Stimulated activated CD8-positive, alpha-beta memory T cell treated with anti-CD3 and anti-CD28 coated beads, Interleukin-12 subunit alpha, Interleukin-12 subunit beta, amount 100 ng/mL, for 4 hours (primary cell): ENCODE measurements around the gene PAX6.
"Not testable (repeated sequence)": the region's sequence is repeated elsewhere in the genome, so short reads cannot be mapped to it uniquely, and the experiment has no call there.

Experiments used
- DNase-seq: peaks from one replicate; pipeline ENCODE4 v3.0.0-alpha.2; 2020; ENCODE audit warnings: low read depth

The PAX6 gene

DNA sequence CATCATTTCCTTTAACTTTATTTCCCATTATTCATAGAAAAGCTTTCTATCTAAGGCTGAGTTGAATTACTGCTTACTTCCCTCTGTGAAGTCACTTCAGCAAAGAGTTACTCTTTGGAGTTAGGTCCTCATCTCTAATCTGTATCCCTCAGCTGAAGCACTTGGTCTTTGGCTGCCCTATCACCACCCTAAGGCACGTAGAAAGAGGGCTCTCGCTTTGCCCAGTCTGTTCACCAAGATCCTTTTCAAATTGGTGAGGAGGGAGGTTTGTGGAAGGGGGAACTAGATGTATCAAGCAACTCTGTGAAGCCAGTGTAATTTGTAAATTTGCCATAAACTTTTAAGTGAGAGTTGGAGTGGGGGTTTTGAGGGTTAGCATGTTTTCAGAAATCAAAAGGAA, 43.4 kb downstream of the PAX6 start:
- DNase-seq: no peak

DNA sequence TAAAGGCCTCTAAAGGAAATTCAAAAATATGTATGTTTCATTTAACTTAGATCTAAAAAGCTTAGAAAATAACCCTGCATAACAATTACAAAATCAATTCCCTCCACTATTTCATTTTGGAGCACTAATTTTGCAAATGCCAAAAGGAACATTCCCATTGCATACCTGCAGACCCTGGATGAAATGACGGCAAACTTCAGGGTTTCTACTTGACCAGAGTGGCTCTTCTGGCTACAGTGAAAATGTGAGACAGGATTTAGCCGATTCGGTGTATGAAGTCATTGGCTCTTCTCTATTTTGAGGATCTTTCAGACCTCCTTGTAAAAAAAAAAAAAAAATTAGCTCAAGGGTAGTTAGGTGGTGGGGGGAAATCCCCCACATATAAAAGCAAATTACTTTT, 44.1 kb downstream of the PAX6 start:
- DNase-seq: no peak

DNA sequence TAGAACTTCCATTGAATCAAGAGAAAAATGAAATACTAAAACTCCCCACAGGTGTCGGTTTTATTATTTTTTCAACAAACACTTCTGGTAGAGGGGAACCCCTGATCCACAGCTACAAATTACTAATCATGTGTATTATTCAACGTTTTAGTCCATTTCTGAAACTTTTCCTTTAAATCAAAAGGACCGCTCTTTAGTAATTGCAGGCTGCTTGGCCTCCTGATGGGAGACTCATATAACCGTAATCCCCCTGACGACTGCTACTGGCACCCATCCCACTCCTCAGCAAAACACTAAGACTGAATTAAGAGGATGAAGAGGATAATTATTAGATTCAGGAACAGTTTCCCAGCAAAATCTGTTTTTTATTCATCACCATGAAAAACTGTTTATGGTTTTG, 46.4 kb downstream of the PAX6 start:
- DNase-seq: no peak

DNA sequence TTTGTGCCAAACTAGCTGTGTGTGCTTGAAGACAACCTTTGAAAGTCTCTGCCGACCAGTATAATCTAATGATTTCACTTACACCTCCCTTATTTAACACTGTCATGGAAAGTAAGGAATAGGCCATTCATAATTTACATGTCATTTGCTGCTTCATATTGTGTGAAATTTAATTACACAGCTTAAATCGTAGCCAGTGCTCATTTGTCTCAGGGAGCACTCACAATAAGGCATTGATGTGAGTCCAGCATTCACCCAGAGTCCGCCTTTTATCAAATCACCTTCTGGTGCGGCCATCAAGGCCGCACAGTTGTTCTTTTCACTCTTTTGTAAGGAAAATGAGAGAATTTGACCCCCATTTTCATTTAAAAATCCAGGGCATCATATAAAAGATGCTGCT, 46.9 kb downstream of the PAX6 start:
- DNase-seq: no peak

DNA sequence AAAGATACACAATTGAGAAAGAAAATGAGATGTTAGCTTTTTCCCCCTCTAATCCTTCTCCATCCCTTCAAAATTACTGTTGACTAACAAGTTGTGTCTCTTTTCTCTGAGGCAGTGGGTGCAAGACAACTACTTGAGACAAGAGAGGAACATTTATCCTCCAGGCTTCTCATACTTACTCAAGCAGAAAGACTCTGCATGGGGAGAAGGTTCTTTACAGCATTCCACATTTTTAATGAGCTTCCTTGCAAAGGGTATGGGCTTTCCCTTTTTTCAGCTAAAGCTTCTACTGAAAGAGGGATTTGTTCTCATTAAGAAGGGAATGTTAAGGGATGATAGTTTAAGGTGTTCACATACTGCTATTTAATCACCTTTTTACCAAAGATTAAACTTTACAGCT, 47.8 kb downstream of the PAX6 start:
- no peak for DNase-seq

DNA sequence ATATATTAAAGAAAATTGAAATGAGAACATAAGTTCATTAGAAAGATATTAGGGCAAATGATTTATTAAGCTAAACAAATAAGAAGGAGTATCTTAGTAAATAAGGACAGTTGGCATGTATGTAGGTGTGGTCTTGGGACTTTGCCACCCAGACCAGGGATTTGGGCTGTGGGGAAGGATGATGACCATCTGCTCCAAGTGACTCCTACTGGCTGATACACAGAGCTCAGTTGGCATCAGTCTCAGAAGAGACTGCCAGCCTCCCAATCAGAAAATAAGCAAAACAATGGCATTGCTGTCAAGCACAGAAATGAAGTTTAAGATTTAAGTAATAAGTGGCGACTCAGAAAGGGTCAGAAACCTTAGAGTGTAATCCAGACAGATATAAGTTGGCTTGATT, 49.5 kb downstream of the PAX6 start:
- no peak for DNase-seq

DNA sequence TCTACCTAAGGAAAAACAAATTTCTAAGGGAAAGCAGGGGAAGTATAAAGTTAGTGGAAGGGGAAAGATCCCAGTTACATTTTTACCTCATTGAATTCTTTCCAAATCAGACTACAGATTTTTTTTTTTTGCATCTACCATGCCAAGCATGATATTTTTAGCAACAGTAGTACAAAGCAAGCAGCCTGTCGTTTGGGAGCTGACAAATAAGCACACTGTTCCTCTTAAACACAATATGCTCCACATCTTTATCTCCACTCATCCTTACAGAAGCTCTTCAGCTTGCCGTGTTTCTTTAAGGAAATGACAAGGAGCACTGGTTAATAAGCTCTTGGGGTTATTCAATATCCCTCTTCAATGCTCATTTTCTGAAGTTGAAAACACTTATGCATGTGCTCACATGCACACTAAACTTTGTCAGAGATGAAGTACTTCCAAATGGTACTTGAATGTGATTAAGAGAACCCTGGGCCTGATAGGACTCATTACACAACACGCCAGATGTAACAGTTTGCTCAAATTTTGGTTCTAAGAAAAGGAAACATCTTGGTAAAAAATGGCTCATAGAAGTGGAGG, 53.8 kb downstream of the PAX6 start:
- DNase-seq: no peak

DNA sequence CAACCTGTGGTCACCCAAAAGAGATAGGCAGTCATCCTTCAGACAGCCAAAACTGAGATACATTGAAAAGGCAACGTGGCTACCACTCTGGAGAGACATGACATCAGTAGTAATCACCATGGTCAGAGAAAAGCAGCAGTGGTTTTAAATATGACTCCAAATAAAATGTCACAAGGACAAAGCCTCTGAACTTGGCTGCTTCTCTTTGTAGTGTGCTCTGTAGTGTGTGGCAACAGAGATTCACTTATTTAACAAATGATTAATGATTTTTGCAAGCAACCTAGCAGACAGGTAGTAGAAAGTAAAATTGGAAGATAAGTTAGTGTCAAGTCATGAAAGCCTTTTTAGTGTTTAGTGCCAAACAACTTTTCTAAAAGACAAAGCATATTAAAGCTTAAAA, 63.5 kb downstream of the PAX6 start:
- no peak for DNase-seq

DNA sequence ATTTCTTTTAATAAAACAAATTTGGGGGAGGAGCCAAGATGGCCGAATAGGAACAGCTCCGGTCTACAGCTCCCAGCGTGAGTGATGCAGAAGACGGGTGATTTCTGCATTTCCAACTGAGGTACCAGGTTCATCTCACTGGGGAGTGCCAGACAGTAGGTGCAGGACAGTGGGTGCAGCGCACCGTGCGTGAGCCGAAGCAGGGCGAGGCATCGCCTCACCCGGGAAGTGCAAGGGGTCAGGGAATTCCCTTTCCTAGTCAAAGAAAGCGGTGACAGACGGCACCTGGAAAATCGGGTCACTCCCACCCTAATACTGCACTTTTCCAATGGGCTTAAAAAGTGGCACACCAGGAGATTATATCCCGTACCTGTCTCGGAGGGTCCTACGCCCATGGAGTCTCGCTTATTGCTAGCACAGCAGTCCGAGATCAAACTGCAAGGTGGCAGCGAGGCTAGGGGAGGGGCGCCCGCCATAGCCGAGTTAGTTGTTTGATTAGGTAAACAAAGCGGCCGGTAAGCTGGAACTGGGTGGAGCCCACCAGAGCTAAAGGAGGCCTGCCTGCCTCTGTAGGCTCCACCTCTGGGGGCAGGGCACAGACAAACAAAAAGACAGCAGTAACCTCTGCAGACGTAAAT, 70.3 kb downstream of the PAX6 start:
- not testable (repeated sequence) for DNase-seq

DNA sequence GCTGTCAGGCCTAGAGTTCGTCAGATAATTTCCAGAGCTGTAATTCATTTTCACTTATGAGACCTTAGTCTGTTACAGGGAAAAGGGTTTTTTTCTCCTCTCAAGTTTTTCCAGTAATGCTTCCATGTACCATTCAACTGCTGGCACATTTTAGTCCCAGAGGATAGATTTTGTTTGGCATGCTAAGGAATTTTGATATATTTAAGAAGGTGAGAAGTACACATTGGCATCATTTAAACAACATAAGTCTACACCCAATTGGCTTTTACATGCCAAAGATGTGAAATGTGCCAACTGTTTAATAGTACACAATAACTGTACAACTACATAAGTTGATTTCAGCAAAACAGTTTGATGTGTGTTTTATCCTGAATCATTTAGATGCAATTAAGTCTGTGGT, 71.0 kb downstream of the PAX6 start:
- no peak for DNase-seq
